Body of pancreas (tissue), 4 donors: ENCODE results near the gene PDE7B.

ENCODE experiments used
- CTCF ChIP-seq, 7 experiments: fragments of 450-650 bp in 4 of 7; fragments of 200-600 bp in 3 of 7; sonication (generic) in 3 of 7; IDR thresholded peaks; one replicate each; pipeline ENCODE4 v1.5.1; 2016 to 2019; ENCODE audit warnings: antibody characterized with exemption in 7 of 7
- POLR2A ChIP-seq, 3 donors: fragments of 450-650 bp; IDR thresholded peaks; one replicate each; pipeline ENCODE4 v1.6.1; 2016; ENCODE audit warnings: antibody characterized with exemption in 3 of 3, mild to moderate bottlenecking in 2 of 3

DNA sequence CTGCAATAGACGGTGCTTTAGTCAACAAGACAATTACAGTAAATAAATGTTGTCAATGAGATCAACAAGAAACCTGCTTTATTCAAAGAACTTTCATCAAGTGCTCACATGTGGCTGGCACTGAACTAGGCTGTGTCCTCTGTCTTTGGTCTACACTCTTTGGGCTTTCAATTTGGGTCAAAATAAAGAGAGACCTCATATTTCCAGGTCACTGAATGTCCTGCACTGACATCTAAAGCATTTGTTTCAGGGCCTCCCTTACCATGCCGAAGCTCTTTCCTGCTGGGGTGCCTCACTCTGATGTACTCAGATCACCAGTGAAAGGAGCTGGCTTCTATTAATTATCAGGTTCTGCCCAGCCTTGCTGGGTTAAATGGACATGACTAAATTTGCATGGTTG is 32.0 kb downstream of the PDE7B start:
- TF ChIP-seq POLR2A (IDR thresholded peaks at IDR 0.05) (no peak), CTCF (IDR thresholded peaks at IDR 0.05) (no peak)
